T-helper 2 cell treated with Interferon-gamma antibody and Interleukin-4, amounts not matched to agents 5 μg/mL and 100 μg/mL, for 36 hours (primary cell): Measurements from ENCODE around the gene SERPINI1.

Source experiments
- DNase-seq: peaks from one replicate; pipeline ENCODE4 v3.0.0; 2021; ENCODE audit warnings: low spot score
- H3K27ac Mint-ChIP-seq: one replicate; pipeline ENCODE4 v1.8.0; 2021; ENCODE audit warnings: mild to moderate bottlenecking, mixed read lengths
- H3K27me3 Mint-ChIP-seq: one replicate; pipeline ENCODE4 v1.8.0; 2021; ENCODE audit warnings: low read depth, mixed read lengths
- H3K36me3 Mint-ChIP-seq: one replicate; pipeline ENCODE4 v1.8.0; 2021; ENCODE audit warnings: low read depth, mixed read lengths
- H3K4me1 Mint-ChIP-seq: one replicate; pipeline ENCODE4 v1.8.0; 2021; ENCODE audit warnings: low read depth, mixed read lengths
- H3K4me3 Mint-ChIP-seq: one replicate; pipeline ENCODE4 v1.8.0; 2022; ENCODE audit warnings: mild to moderate bottlenecking, moderate library complexity, mixed read lengths
- H3K9me3 Mint-ChIP-seq: one replicate; pipeline ENCODE4 v1.8.0; 2021; ENCODE audit warnings: mixed read lengths

Gene SERPINI1

GRCh38 chr3:167830007-167830406, 94.5 kb downstream of the SERPINI1 start:
- Mint-ChIP-seq H3K9me3 (no peaks in the 10 kb centered on the region), H3K4me3 (no peak overlapping the region), H3K4me1 (no peaks in the 10 kb centered on the region), H3K27me3 (no peaks in the 10 kb centered on the region), H3K27ac (no peak overlapping the region), H3K36me3 (no peaks in the 10 kb centered on the region)
- DNase-seq = no peak

GRCh38 chr3:167835359-167835758, 99.8 kb downstream of the SERPINI1 start:
- no peak for DNase-seq
- H3K4me1 Mint-ChIP-seq = no peaks in the 10 kb centered on the region
- H3K27me3 Mint-ChIP-seq = no peaks in the 10 kb centered on the region
- no peaks in the 10 kb centered on the region for H3K9me3 Mint-ChIP-seq
- no peaks in the 10 kb centered on the region for H3K36me3 Mint-ChIP-seq
- no peak overlapping the region for H3K4me3 Mint-ChIP-seq
- H3K27ac Mint-ChIP-seq = no peak overlapping the region

GRCh38 chr3:167835953-167836352, 100.4 kb downstream of the SERPINI1 start:
- no peaks in the 10 kb centered on the region for H3K9me3 Mint-ChIP-seq
- no peak overlapping the region for H3K4me3 Mint-ChIP-seq
- H3K4me1 Mint-ChIP-seq = no peaks in the 10 kb centered on the region
- no peak overlapping the region for H3K27ac Mint-ChIP-seq
- no peak for DNase-seq
- no peaks in the 10 kb centered on the region for H3K27me3 Mint-ChIP-seq
- H3K36me3 Mint-ChIP-seq = no peaks in the 10 kb centered on the region

DNA sequence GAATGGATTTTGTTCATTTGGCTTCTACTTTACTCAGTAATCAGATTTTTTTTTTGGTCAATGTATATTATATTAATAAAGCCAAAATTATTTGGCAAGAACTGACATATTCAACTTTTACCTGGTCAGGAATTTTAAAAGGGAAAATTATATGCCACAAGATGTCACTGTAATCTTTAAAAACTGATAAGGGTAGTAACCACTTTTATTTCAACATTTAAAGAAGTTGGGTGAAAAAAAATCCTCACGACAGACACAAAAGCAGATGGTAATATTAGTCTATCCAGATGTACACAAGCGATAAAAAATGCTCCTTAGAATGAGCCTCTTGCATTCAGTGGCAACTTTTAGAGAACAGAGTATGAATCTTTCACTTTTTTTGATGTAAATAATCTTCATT, 101.9 kb downstream of the SERPINI1 start:
- Mint-ChIP-seq H3K9me3 (no peaks in the 10 kb centered on the region), H3K36me3 (no peaks in the 10 kb centered on the region), H3K27me3 (no peaks in the 10 kb centered on the region), H3K4me3 (no peak overlapping the region), H3K4me1 (no peaks in the 10 kb centered on the region), H3K27ac (no peak overlapping the region)
- DNase-seq = no peak

DNA sequence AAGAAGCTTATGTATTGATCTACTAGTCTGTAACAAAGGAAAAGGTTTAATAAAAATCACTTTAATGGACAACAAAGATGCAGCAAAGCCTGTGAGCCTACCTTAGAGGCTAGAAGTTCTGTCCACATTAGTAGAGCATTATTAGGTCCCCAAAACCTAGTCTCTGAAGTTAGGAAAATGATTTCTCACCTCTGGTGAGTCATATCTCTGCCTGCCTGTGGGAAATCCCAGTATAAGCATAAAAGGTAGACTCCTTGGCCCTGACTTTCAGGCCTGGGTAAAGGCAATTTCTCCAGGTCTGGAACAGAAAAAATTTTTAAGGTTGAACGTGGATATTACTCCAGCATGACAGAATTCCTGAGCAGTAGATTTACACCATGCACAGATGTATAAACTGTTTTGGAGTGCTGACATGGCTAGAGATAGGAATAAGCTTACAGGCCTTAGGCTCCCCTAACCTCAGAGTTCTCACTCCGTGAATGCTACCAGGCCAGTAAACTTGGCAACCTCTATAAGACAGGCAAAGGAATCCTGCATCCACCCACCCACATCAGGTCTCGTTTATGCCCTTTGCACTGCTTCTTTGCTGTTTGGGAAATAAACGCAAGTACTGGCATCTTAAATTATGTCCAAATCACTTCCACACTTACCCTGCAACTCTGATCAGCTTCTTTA, 104.1 kb downstream of the SERPINI1 start:
- no peaks in the 10 kb centered on the region for H3K27me3 Mint-ChIP-seq
- DNase-seq = no peak
- no peak overlapping the region for H3K4me3 Mint-ChIP-seq
- H3K27ac Mint-ChIP-seq = no peak overlapping the region
- H3K9me3 Mint-ChIP-seq = no peaks in the 10 kb centered on the region
- H3K36me3 Mint-ChIP-seq = no peaks in the 10 kb centered on the region
- H3K4me1 Mint-ChIP-seq = peaks cover 2% of the 10 kb centered on the region

DNA sequence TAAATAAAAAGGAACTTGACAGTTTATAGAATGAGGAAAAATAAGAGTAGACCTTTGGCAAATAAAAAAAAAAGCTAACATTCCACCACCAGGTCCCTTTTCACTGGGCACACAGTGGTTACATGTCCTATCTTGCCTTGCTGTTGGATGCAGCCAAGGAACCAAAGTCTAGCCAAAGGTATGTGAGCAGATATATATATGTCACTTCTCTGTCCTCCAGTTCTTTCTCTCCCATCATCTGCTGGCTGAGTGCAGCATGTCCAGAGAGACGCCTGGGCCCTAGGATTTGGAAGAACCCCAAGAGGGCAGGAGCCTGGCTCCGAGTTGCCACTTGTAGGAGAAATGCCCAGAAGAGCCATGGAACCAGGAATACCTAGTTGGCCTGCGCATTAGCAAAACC, 104.7 kb downstream of the SERPINI1 start:
- Mint-ChIP-seq H3K4me3 (no peak overlapping the region), H3K36me3 (no peaks in the 10 kb centered on the region), H3K27me3 (no peaks in the 10 kb centered on the region), H3K27ac (no peak overlapping the region), H3K4me1 (peaks cover 2% of the 10 kb centered on the region), H3K9me3 (no peaks in the 10 kb centered on the region)
- DNase-seq = no peak

DNA sequence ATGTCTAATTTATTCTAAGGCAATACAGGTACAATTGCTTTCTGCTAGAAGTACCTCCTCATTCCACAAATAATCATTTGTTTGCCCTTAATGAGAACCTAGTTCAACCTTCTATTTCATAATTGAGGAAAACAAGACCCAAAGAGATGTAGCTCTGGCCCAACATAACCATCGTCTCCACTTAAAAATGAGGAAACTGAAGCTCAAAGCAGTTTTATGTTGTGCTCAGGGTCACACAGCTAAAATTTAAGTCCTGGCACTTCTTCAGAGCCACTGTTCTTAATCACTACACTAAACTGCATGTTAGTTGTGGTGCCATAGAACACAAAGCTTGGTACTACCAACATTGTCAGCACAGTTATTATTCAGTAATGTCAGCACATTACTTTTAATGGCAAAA, 108.0 kb downstream of the SERPINI1 start:
- Mint-ChIP-seq H3K36me3 (no peaks in the 10 kb centered on the region), H3K9me3 (no peaks in the 10 kb centered on the region), H3K27ac (no peak overlapping the region), H3K4me3 (no peak overlapping the region), H3K4me1 (peaks cover 2% of the 10 kb centered on the region), H3K27me3 (no peaks in the 10 kb centered on the region)
- DNase-seq = no peak

GRCh38 chr3:167843886-167844285, 108.4 kb downstream of the SERPINI1 start:
- H3K36me3 Mint-ChIP-seq = no peaks in the 10 kb centered on the region
- peaks cover 2% of the 10 kb centered on the region for H3K4me1 Mint-ChIP-seq
- no peak for DNase-seq
- no peak overlapping the region for H3K4me3 Mint-ChIP-seq
- H3K27me3 Mint-ChIP-seq = no peaks in the 10 kb centered on the region
- H3K27ac Mint-ChIP-seq = no peak overlapping the region
- H3K9me3 Mint-ChIP-seq = no peaks in the 10 kb centered on the region

GRCh38 chr3:167844528-167844927, 109.0 kb downstream of the SERPINI1 start:
- peaks cover 2% of the 10 kb centered on the region for H3K4me1 Mint-ChIP-seq
- no peaks in the 10 kb centered on the region for H3K36me3 Mint-ChIP-seq
- H3K4me3 Mint-ChIP-seq = no peak overlapping the region
- no peak for DNase-seq
- no peaks in the 10 kb centered on the region for H3K9me3 Mint-ChIP-seq
- H3K27me3 Mint-ChIP-seq = no peaks in the 10 kb centered on the region
- H3K27ac Mint-ChIP-seq = no peak overlapping the region

GRCh38 chr3:167851171-167851570, 115.7 kb downstream of the SERPINI1 start:
- Mint-ChIP-seq H3K4me3 (no peak overlapping the region), H3K27ac (no peak overlapping the region), H3K4me1 (no peaks in the 10 kb centered on the region), H3K27me3 (no peaks in the 10 kb centered on the region), H3K9me3 (no peaks in the 10 kb centered on the region), H3K36me3 (no peaks in the 10 kb centered on the region)
- DNase-seq = no peak

GRCh38 chr3:167851749-167852148, 116.2 kb downstream of the SERPINI1 start:
- Mint-ChIP-seq H3K27ac (no peak overlapping the region), H3K4me3 (no peak overlapping the region), H3K4me1 (no peaks in the 10 kb centered on the region), H3K36me3 (no peaks in the 10 kb centered on the region), H3K27me3 (no peaks in the 10 kb centered on the region), H3K9me3 (no peaks in the 10 kb centered on the region)
- no peak for DNase-seq

- Mint-ChIP-seq H3K9me3 (no peaks in the 10 kb centered on the region), H3K27me3 (no peaks in the 10 kb centered on the region), H3K27ac (no peak overlapping the region), H3K36me3 (no peaks in the 10 kb centered on the region), H3K4me3 (no peak overlapping the region), H3K4me1 (no peaks in the 10 kb centered on the region)
- DNase-seq = no peak
Measured at GRCh38 chr3:167852216-167852615, 116.7 kb downstream of the SERPINI1 start.

- Mint-ChIP-seq H3K27me3 (no peaks in the 10 kb centered on the region), H3K9me3 (no peaks in the 10 kb centered on the region), H3K27ac (no peak overlapping the region), H3K4me3 (no peak overlapping the region), H3K4me1 (no peaks in the 10 kb centered on the region), H3K36me3 (no peaks in the 10 kb centered on the region)
- no peak for DNase-seq
Measured at GRCh38 chr3:167854063-167854462, 118.5 kb downstream of the SERPINI1 start.

GRCh38 chr3:167854846-167855245, 119.3 kb downstream of the SERPINI1 start:
- H3K36me3 Mint-ChIP-seq = no peaks in the 10 kb centered on the region
- H3K27ac Mint-ChIP-seq = no peak overlapping the region
- no peak for DNase-seq
- no peaks in the 10 kb centered on the region for H3K27me3 Mint-ChIP-seq
- no peak overlapping the region for H3K4me3 Mint-ChIP-seq
- no peaks in the 10 kb centered on the region for H3K9me3 Mint-ChIP-seq
- H3K4me1 Mint-ChIP-seq = no peaks in the 10 kb centered on the region

DNA sequence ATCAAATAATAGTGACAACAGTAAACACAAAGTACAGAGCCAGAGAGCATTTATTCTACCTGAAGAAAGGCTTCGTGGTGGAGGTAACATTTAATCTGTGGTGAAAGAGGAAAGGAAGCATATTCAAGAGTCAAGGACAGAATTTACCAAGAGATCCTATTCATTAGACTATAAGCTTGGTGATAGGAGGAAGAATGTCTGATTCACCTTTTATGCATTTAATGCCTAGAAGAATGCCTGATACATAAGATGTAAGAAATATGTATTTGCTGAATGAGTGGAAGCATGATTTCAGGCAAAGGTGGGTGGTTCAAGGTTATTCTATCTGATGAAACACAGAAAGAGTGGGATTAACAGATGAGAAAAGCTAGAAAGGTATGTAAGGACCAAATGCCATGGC, 119.8 kb downstream of the SERPINI1 start:
- no peak overlapping the region for H3K4me3 Mint-ChIP-seq
- H3K4me1 Mint-ChIP-seq = no peaks in the 10 kb centered on the region
- no peak overlapping the region for H3K27ac Mint-ChIP-seq
- H3K9me3 Mint-ChIP-seq = no peaks in the 10 kb centered on the region
- DNase-seq = no peak
- no peaks in the 10 kb centered on the region for H3K27me3 Mint-ChIP-seq
- no peaks in the 10 kb centered on the region for H3K36me3 Mint-ChIP-seq
